Panc1 (cell line): ENCODE data around the gene WDR73. TPM values are rescaled to one million over a fixed set of nuclear protein-coding genes. Genes with fewer than 3 reads are reported as not detected.

Experiments used
- ATAC-seq: fragments of 200-7000 bp; cut with Tn5 transposase; 2 replicates; pipeline ENCODE4 v1.9.1; 2020; ENCODE audit warnings: mild to moderate bottlenecking, moderate library complexity
- BruUV-seq: library from RNA; stranded (reverse); fragments of 400-500 nt; replicated peaks from 2 replicates; lab custom pipeline; 2021; lab: Mats Ljungman, UMichigan
- CTCF ChIA-PET: fragments of 300-600 bp; sonication (Branson Sonifier 250); formaldehyde crosslinking; loops from one replicate; lab custom pipeline; 2022; ENCODE audit warnings: antibody characterized with exemption; lab: Charles Lee
- POLR2A ChIA-PET: fragments of 300-600 bp; sonication (Branson Sonifier 250); formaldehyde crosslinking; loops from one replicate; lab custom pipeline; 2022; ENCODE audit warnings: antibody characterized with exemption; lab: Charles Lee
- DNase-seq: peaks from one replicate; pipeline ENCODE4 v3.0.0-alpha.2; 2010; ENCODE audit warnings: low read depth, low spot score
- H3K27ac ChIP-seq: 2 replicates; pipeline ENCODE4 v1.5.1; 2011; ENCODE audit warnings: mild to moderate bottlenecking, low read length, inconsistent platforms
- H3K27me3 ChIP-seq: fragments of 200-500 bp; sonication (Bioruptor generic); 2 replicates; pipeline ENCODE4 v1.6.0; 2014; ENCODE audit warnings: low read length, inconsistent platforms; ENCODE audit not compliant: control insufficient read depth, insufficient read depth
- H3K36me3 ChIP-seq: fragments of 200-500 bp; sonication (Bioruptor generic); 2 replicates; pipeline ENCODE4 v1.5.1; 2014; ENCODE audit warnings: inconsistent platforms, mild to moderate bottlenecking, low read length, moderate library complexity; ENCODE audit not compliant: control insufficient read depth, insufficient read depth
- H3K4me1 ChIP-seq: 2 replicates; pipeline ENCODE4 v1.5.1; 2011; ENCODE audit warnings: inconsistent platforms, mild to moderate bottlenecking, low read length, moderate library complexity; ENCODE audit not compliant: control insufficient read depth, insufficient read depth
- H3K4me3 ChIP-seq, 2 experiments: 2 replicates each; pipeline ENCODE4 v1.5.1; 2011 to 2012; ENCODE audit warnings: low read depth in 2 of 2, low read length in 2 of 2, mild to moderate bottlenecking in 2 of 2, inconsistent platforms in 1 of 2, moderate library complexity in 1 of 2
- H3K9me3 ChIP-seq: fragments of 200-500 bp; sonication (Bioruptor generic); 2 replicates; pipeline ENCODE4 v1.5.1; 2014; ENCODE audit warnings: low read depth, mild to moderate bottlenecking, inconsistent platforms, low read length, moderate library complexity; ENCODE audit not compliant: control insufficient read depth, insufficient read depth
- CTCF ChIP-seq: fragments of 450-650 bp; IDR thresholded peaks from 2 replicates; pipeline ENCODE4 v1.5.1; 2017; ENCODE audit warnings: mild to moderate bottlenecking
- POLR2AphosphoS5 ChIP-seq: IDR thresholded peaks from 2 replicates; pipeline ENCODE4 v1.6.1; 2012; ENCODE audit warnings: mild to moderate bottlenecking, low read depth, low read length, moderate library complexity
- REST ChIP-seq, 2 experiments: IDR thresholded peaks; 2 replicates each; pipeline ENCODE4 v1.6.1; 2011 to 2012; ENCODE audit warnings: low read depth in 2 of 2, control low read depth in 1 of 2, low read length in 1 of 2, mild to moderate bottlenecking in 1 of 2, moderate library complexity in 1 of 2; ENCODE audit not compliant: insufficient read depth in 1 of 2
- SIN3A ChIP-seq: IDR thresholded peaks from 2 replicates; pipeline ENCODE4 v1.6.1; 2012; ENCODE audit warnings: low read depth, mild to moderate bottlenecking, low read length, moderate library complexity, borderline replicate concordance; ENCODE audit not compliant: insufficient read depth
- TCF7L2 ChIP-seq: IDR thresholded peaks from 2 replicates; pipeline ENCODE4 v1.6.1; 2011; ENCODE audit warnings: mild to moderate bottlenecking, low read depth, low read length, inconsistent platforms
- in situ Hi-C: cut with HindIII; loops from 2 replicates; pipeline ENCODE4 v1.10.0; 2016; ENCODE audit warnings: low sequenced_read_pairs, low pct_unique_long_range_greater_than_20kb
- intact Hi-C: fragments of 100-400 bp; cut with micrococcal nuclease; formaldehyde crosslinking; loops from one replicate; pipeline ENCODE4 v1.10.0; 2022; ENCODE audit not compliant: unreplicated experiment
- total RNA-seq: library from RNA; stranded (reverse); gene quantifications from one replicate; pipeline ENCODE4 v1.2.1, GENCODE V29; 2021; ENCODE audit not compliant: unreplicated experiment

Gene WDR73
- total RNA-seq, 1 experiment from 2014 or later = 39.0 TPM

GRCh38 chr15:84697236-84697990, 43.3 kb upstream of the WDR73 start:
- POLR2A ChIA-PET = interaction anchor here (0.7 kb wide), 1 partner anchor 231 kb away, joined by 5 read pairs; no protein-coding TSS in a partner anchor
- BruUV-seq = no TSS peak

GRCh38 chr15:84696757-84697156, 42.7 kb upstream of the WDR73 start:
- no peaks in the 10 kb centered on the region for H3K36me3 ChIP-seq
- in situ Hi-C loops = no loop called here
- POLR2A ChIA-PET = interaction anchor here (0.7 kb wide), 1 partner anchor 232 kb away, joined by 5 read pairs; no protein-coding TSS in a partner anchor
- TF ChIP-seq POLR2AphosphoS5 = no peak
- TF ChIP-seq SIN3A = no peak
- no peak for TF ChIP-seq TCF7L2
- TF ChIP-seq CTCF = no peak

More at GRCh38 chr15:84697236-84697990, 43.3 kb upstream of the WDR73 start:
- H3K4me1 ChIP-seq = no peaks in the 10 kb centered on the region
- intact Hi-C loops = no loop called here
- no peaks in the 10 kb centered on the region for H3K36me3 ChIP-seq
- no peak overlapping the region for H3K4me3 ChIP-seq
- in situ Hi-C loops = no loop called here
- ATAC-seq (no peak), DNase-seq (no peak)
- no peak overlapping the region for H3K27ac ChIP-seq
- H3K9me3 ChIP-seq = no peaks in the 10 kb centered on the region
- CTCF ChIA-PET = interaction anchor here (0.6 kb wide), 2 partner anchors 21 to 82 kb away, joined by 4 to 5 read pairs; no protein-coding TSS in a partner anchor
- TF ChIP-seq SIN3A = no peak
- TF ChIP-seq CTCF = no peak
- TF ChIP-seq POLR2AphosphoS5 = no peak
- no peak for TF ChIP-seq REST (IDR thresholded peaks at IDR 0.05; ENCODE audit: insufficient read depth in 1 of 2, low read depth in 2 of 2, low read length in 1 of 2)
- no peak for TF ChIP-seq TCF7L2
- H3K27me3 ChIP-seq = no peaks in the 10 kb centered on the region

More at GRCh38 chr15:84696757-84697156, 42.7 kb upstream of the WDR73 start:
- intact Hi-C loops = no loop called here
- Histone ChIP-seq H3K4me3 (no peak overlapping the region), H3K9me3 (no peaks in the 10 kb centered on the region), H3K4me1 (no peaks in the 10 kb centered on the region), H3K27ac (no peak overlapping the region), H3K27me3 (no peaks in the 10 kb centered on the region)
- no peak for DNase-seq
- CTCF ChIA-PET = interaction anchor here (0.6 kb wide), 1 partner anchor 126 kb away, joined by 4 read pairs; no protein-coding TSS in a partner anchor
- BruUV-seq = no TSS peak
- no peak for ATAC-seq
